Measurements from ENCODE around the gene LRMDA.

DNA sequence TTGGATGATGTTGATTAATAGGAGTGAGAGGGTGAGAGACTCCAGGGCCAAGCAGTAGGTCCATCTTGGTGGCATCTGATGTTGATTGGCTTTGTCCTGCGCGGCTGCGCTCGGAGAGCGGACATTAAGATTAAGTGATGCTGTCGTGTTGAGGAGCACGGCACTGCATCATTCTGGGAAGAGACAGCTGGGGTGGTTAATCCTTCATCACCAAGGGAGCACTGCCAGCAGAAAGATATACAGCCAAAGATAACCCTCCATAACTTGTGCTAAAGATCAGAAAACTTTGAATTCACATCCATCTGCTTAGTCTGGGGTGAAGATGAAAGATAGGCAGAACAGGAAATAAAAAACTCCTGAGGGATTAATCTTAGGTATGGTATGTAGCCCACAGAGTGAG lies 208.3 kb downstream of the LRMDA start:
- TF ChIP-seq, protein P1, sequence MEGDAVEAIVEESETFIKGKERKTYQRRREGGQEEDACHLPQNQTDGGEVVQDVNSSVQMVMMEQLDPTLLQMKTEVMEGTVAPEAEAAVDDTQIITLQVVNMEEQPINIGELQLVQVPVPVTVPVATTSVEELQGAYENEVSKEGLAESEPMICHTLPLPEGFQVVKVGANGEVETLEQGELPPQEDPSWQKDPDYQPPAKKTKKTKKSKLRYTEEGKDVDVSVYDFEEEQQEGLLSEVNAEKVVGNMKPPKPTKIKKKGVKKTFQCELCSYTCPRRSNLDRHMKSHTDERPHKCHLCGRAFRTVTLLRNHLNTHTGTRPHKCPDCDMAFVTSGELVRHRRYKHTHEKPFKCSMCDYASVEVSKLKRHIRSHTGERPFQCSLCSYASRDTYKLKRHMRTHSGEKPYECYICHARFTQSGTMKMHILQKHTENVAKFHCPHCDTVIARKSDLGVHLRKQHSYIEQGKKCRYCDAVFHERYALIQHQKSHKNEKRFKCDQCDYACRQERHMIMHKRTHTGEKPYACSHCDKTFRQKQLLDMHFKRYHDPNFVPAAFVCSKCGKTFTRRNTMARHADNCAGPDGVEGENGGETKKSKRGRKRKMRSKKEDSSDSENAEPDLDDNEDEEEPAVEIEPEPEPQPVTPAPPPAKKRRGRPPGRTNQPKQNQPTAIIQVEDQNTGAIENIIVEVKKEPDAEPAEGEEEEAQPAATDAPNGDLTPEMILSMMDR (IDR thresholded peaks at IDR 0.05) = no peak
- TF ChIP-seq POLR2A (IDR thresholded peaks at IDR 0.05) = no peak
